ENCODE measurements around the gene KRTAP4-3.
"Not testable (repeated sequence)": the region's sequence is repeated elsewhere in the genome, so short reads cannot be mapped to it uniquely, and the experiment has no call there.

KRTAP4-3 gene

GRCh38 chr17:41151525-41151924 lies 16.5 kb downstream of the KRTAP4-3 start:
- DNase-seq (ENCODE audit: low spot score): no peak

- no peak for DNase-seq (ENCODE audit: low spot score)
Observed at GRCh38 chr17:41150026-41150425, 18.0 kb downstream of the KRTAP4-3 start.

- no peak for DNase-seq (ENCODE audit: low spot score)
Observed at GRCh38 chr17:41149652-41149985, 18.4 kb downstream of the KRTAP4-3 start, which contains the start of gene KRTAP4-5. TSS of gene KRTAP4-5 (minus strand) at chr17:41149825. CDS start at chr17:41149767, 58 bp downstream.

- not testable (repeated sequence) for DNase-seq (ENCODE audit: low spot score)
Observed at GRCh38 chr17:41148971-41149651, 18.9 kb downstream of the KRTAP4-3 start.

GRCh38 chr17:41147531-41148204 lies 20.4 kb downstream of the KRTAP4-3 start:
- DNase-seq (ENCODE audit: low spot score): no peak

DNA sequence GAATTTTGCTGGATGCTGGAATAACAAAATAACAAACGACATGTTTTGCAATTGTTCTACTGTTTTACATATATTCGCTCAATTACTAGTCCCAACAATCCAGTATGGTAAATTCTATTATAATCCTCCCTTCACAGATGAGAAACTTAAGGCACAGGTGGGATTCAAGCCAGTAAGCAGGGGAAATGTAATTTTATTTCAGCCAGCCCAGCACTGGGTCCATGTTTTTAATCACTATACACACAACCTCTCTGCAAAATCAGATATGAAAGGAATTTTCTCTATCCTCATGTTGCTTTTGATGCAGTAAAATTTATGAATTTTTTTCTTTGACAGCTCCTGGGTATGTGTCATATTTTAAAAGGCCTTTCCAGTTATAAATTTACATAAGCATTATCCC lies 22.8 kb downstream of the KRTAP4-3 start:
- no peak for DNase-seq (ENCODE audit: low spot score)

DNA sequence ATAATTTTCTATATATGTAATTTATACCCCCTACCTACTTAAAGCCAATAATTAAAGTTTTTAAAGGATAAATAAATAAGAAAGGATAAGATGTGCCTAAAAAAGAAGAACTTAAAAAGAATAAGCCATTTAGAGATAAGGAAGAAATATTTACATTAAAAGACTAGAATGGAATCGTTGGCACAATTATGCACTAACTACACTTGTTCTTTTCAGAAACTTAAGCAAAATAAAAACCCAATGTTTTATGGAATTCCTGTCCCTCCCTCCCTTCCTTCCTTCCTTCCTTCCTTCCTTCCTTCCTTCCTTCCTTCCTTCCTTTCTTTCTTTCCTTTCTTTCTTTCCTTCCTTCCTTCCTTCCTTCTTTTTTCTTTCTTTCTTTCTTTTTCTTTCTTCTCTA lies 23.2 kb downstream of the KRTAP4-3 start:
- DNase-seq (ENCODE audit: low spot score): no peak

DNA sequence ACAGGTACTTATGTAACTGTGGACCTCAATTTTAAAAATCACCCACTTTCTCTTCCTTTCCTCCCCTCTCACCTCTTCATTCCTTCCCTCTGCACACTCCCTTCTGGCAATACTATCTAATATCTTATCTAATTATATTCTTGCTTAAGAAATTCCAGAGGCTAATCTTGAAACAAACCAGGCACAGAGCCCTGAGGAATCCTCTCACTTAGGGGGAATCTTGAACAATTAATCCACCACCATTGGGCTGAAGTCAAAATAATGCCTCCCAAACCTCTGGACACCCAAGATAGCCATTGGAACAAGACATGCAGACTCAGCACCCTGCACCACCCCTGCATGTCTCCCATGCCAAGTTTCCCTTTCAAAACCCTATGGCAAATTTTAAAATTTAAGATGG lies 26.7 kb downstream of the KRTAP4-3 start:
- DNase-seq (ENCODE audit: low spot score): no peak

DNA sequence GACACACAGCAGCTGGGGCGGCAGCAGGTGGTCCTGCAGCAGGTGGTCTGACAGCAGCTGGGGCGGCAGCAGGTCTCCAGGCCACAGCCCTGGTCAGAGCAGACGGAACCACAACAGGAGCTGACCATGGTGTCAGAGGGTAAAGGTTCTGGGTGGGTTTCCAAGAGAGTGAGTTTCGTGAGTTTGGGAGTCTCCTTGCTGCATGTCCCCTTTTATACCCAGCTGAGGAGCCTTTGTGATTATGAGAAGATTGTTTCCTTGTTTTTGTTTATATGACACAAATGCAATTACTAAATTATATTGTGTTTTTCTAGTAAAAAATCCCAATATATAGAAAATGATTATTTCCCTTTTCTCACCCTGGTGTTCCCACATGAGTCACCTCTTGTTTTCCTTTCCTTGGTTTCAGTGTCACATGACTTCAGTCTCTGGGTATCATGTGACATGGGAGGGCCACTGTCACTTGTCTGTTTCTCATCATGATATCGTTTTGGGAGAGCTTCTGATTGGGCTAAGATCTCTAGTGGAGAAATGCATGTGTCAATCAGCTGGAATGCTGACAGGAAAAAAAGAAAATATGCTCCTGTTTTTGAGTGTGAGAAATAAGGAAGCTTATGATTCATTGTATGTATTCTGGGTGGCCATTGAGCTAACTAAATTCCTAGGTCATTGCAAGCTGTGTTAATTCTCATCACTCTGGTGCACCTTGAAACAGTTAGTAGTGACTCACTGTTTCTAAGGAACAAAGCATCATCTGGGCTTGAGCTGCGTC lies 27.5 kb downstream of the KRTAP4-3 start, which contains the start of gene KRTAP4-6:
KRTAP4-6 (minus strand) TSS at position 185 of the 772 bp plus-strand sequence; CDS start at position 128, 57 bp downstream.
- DNase-seq (ENCODE audit: low spot score): no peak

- not testable (repeated sequence) for DNase-seq (ENCODE audit: low spot score)
Observed at GRCh38 chr17:41139865-41140264, 28.2 kb downstream of the KRTAP4-3 start.

DNA sequence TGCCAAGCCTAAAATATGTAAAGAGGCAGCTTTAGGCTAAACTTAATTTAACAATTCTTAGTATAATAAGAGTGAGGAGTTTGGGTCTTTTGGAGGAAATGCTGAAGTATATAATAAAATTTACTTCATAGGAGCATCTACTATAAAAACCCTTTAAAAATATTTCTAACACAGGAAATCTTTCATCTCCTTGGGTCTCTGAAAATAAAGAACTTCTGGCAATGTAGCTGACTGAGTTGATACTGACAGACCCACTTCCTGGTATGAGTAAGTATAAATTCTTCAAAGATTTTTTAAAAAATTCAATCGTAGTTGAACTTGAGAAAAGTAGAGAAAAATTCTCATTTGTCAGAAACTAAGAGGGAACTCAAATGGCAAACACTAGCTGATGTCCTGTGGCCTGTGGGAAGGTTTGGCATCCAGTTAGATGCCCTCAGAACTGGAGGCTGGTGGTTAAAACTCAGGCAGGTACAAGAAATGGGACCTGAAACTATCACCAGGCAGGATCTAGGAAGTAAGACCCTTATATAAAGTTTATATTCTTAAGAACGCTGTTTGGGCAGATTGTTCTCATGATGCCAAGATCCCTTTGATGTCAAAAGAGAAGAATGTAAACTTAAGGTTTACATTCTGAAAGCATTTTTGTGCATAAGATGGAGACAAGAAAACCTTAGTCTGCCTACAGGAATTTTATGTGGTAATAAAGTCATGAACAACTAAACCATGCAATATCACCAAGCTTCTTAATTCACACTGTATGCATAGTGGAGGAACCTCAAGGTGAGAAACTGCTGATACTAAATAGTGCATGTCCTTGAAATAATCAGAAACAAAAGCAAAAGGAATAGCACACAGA lies 33.9 kb downstream of the KRTAP4-3 start:
- no peak for DNase-seq (ENCODE audit: low spot score)

DNA sequence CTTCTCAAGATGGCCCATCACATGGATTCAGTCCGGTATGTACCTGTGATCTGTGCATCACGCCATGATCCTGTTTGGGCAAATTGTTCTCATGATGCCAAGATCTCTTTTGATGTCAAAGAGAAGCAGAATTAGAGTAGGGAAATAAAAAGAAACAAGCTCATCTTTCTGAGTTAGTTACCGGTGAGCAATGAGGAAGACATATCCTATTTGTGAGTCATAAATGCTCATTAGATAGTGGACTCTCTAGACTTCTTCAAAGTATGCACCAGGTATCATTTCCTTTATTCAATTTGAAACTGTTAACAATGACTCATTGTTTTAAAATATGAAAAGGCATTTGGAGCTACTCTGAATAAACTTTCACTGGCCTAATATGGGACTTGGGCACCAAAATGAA lies 36.0 kb downstream of the KRTAP4-3 start:
- DNase-seq (ENCODE audit: low spot score): no peak

DNA sequence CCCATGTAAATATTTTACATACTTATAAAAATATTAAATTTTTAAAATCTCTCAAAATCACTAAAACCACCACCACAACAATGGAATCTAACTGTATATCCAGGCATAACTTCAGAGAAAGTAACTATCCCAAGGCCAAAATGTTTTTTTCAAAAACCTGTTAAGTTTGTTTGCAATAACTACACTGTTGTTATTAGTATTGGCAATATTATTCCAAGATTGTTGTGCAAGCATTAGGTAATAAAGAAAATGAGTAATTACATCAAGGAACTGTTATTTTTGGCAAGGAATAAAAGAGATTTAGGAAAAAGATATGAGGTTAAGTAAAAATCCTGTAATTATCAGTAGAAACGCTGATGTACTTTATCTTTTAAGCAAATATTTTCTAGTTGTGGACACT lies 40.6 kb downstream of the KRTAP4-3 start:
- no peak for DNase-seq (ENCODE audit: low spot score)

GRCh38 chr17:41126412-41126811 lies 41.6 kb downstream of the KRTAP4-3 start:
- DNase-seq (ENCODE audit: low spot score): no peak

DNA sequence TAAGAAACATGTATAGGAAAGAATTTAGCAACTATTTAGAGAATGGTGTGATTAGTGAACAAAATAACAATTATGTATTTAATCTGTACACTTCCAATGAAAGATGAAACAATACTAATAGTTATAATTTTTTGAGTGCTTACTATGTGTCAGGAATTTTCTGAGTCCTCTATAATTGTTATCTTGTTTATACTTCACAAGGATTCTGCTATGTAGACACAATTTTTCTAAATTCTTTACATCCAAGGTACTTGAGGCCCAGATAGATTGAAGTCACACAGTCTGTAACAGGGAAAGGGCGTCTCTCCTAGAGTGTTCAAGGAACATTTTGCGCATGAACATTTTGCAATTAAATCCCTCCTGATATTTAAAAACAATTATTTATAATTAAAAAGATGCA lies 43.0 kb downstream of the KRTAP4-3 start:
- DNase-seq (ENCODE audit: low spot score): no peak

DNA sequence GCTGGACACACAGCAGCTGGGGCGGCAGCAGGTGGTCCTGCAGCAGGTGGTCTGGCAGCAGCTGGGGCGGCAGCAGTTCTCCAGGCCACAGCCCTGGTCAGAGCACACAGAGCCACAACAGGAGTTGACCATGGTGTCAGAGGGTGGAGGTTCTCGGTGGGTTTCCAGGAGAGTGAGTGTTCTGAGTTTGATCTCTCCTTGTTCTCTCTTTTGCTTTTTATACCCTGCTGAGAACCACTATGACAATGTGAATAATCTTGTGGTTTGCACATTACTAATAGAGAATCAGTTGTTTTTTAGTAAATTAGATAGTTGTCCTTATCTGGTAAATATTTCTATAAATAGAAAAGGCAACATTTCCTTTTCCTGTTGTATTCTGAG lies 44.0 kb downstream of the KRTAP4-3 start, which contains the start of gene KRTAP4-12:
KRTAP4-12 (minus strand) TSS at position 192 of the 381 bp plus-strand sequence; CDS start at position 132, 60 bp downstream.
- DNase-seq (ENCODE audit: low spot score): not testable (repeated sequence)

- DNase-seq (ENCODE audit: low spot score): not testable (repeated sequence)
Observed at GRCh38 chr17:41123292-41123990, 44.6 kb downstream of the KRTAP4-3 start.

GRCh38 chr17:41121742-41122141 lies 46.3 kb downstream of the KRTAP4-3 start:
- no peak for DNase-seq (ENCODE audit: low spot score)

DNA sequence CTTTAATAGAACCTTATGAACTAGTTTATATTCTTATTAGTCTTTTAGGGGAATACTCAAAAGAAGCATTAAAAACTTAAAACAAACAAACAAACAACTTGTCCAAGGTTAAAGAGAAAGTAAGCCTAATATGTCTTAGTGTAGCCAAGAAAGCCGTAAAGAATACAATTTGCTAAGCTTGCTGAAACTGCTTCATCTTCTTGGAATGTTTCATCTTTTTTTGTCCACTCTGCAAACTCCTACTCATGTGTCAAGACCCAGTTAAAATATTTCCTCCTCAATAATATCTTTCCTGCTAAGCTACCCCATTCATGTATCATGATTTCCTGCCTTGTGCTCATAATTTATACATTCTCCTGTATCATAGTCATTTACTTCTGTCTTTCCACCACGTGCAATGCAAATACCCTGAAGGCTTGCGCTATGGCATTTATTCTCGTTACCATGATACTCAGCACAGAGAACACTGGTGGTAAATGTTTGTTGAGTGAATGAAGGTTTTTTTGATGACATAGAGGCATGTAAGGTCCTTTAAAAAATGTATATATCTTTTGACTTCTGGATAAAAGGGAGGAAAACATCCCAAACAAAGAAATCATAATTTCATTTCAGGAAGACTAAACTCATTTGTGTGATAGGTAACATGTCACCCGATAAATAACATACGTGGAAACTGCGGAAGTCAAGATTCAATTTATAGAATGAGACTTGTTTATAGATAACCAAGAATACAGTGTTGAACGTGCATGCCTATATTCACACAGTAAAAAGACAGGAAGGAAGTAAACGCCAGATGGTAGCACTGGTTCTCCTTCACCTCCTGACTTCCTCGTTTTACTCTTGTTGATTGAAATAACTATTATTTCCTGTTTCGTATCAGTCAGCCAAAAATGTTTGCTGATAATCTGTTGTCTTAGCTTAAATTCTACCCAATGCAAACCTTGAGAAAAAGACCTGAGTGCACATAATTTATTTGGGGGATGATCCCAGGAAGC lies 48.0 kb downstream of the KRTAP4-3 start:
- not testable (repeated sequence) for DNase-seq (ENCODE audit: low spot score)

- DNase-seq (ENCODE audit: low spot score): no peak
Observed at GRCh38 chr17:41118721-41119120, 49.3 kb downstream of the KRTAP4-3 start.
